Adrenal gland (tissue), 5 donors: Measurements from ENCODE around the gene EMC8.

ENCODE experiments used
- CTCF ChIP-seq, 6 experiments: fragments of 450-650 bp in 4 of 6; fragments of 200-600 bp in 2 of 6; sonication (generic) in 1 of 6; IDR thresholded peaks; 1 replicate in 5 of 6; 2 replicates in 1 of 6; pipeline versions ENCODE4 v1.5.1 to v1.8.0; 2016 to 2021; ENCODE audit warnings: antibody characterized with exemption in 6 of 6, mild to moderate bottlenecking in 2 of 6, moderate library complexity in 1 of 6
- POLR2A ChIP-seq, 2 donors: fragments of 450-650 bp; IDR thresholded peaks; one replicate each; pipeline ENCODE4 v1.6.1; 2017; ENCODE audit warnings: antibody characterized with exemption in 2 of 2, mild to moderate bottlenecking in 2 of 2, moderate library complexity in 1 of 2
- donor health status: DM: no; HTN: no; CAD: no.

DNA sequence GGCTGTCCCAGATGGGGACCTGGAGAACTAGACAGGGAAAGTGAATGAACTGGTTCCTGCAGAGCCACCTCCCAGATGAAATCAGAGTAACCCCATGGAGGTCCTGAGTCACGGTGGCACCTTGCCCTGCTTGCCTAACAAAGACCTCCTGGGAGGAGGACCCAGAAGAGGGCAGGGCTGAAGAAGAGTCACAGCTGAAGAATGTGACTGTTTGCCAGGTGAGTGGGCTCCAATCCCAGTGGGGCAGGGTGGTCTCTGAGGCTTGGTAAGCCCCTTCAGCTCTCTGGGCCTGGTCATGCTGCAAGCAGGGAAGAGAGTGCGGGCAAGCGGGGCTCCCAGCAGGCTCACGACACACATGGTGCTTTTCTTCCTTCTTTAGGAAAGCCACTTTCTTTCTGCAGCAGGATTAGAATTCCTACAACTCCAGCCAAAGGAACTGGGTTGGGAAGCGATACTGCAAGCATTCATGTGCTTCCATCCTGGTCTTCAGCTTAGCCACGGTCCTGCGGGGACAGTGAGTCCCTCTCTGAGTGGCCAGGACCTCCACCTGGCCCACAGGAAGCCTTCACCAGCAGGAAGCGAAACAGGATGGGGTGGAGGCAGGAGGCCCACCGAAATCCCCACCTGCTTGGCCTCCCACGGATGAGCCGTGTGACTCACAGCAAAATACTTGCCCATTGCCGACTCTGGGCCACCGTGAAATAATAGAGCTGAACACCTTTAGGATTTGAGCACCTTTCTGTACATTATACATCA is 52.7 kb downstream of the EMC8 start:
- TF ChIP-seq CTCF (IDR thresholded peaks at IDR 0.05): no peak
- TF ChIP-seq POLR2A (IDR thresholded peaks at IDR 0.05): no peak
